GM12878 (cell line): ENCODE data around the gene CA5A. TPM values are rescaled to one million over a fixed set of nuclear protein-coding genes. Genes with fewer than 3 reads are reported as not detected.
A peak's percentile ranks its signal among the peaks of the same experiment; 100 is the strongest.

Experiments used
- ATAC-seq: fragments of 200-7000 bp; cut with Tn5 transposase; 3 replicates; pipeline ENCODE4 v1.9.1; 2020; ENCODE audit warnings: mild to moderate bottlenecking, moderate library complexity
- BruUV-seq: library from RNA; stranded (reverse); fragments of 400-500 nt; replicated peaks from 2 replicates; lab custom pipeline; 2021; lab: Mats Ljungman, UMichigan
- CTCF ChIA-PET: fragments of 300-600 bp; sonication (Branson Sonifier 250); formaldehyde crosslinking; extraction: SDS; loops from one replicate; lab custom pipeline; 2021; ENCODE audit warnings: inconsistent platforms; lab: Yijun Ruan, JAX
- POLR2A ChIA-PET: fragments of 350-600 bp; formaldehyde crosslinking; extraction: SDS; loops from one replicate; lab custom pipeline; 2021; ENCODE audit warnings: inconsistent platforms; lab: Charles Lee
- RAD21 ChIA-PET: fragments of 300-600 bp; sonication (Branson Sonifier 250); formaldehyde crosslinking; loops from one replicate; lab custom pipeline; 2023; ENCODE audit warnings: antibody characterized with exemption; ENCODE audit not compliant: unreplicated experiment; lab: Charles Lee
- SMC1A ChIA-PET: fragments of 300-600 bp; sonication (Branson Sonifier 250); formaldehyde crosslinking; loops from one replicate; lab custom pipeline; 2023; ENCODE audit not compliant: unreplicated experiment, uncharacterized antibody; lab: Charles Lee
- DNase-seq: peaks from one replicate; pipeline ENCODE4 v3.0.0-alpha.2; 2011; ENCODE audit warnings: low read depth, low spot score
- FAIRE-seq: peaks from 3 replicates; lab custom pipeline; 2011; peaks lifted over from hg19 to GRCh38; lab: Jason Lieb, UNC
- H2AFZ ChIP-seq: 2 replicates; pipeline ENCODE4 v1.6.0; 2011; ENCODE audit warnings: low read depth, low read length, control low read depth; ENCODE audit not compliant: control insufficient read depth
- H3K27ac ChIP-seq: 2 replicates; pipeline ENCODE4 v1.5.1; 2011; ENCODE audit warnings: control low read depth; ENCODE audit not compliant: control insufficient read depth, insufficient read depth
- H3K27me3 ChIP-seq, 2 experiments: replicated peaks in 1 of 2; 2 replicates each; pipeline versions ENCODE4 v1.6.0 to v1.6.1; 2011; ENCODE audit warnings: low read length in 1 of 2; ENCODE audit not compliant: control insufficient read depth in 2 of 2, insufficient read depth in 2 of 2
- H3K36me3 ChIP-seq, 2 experiments: 2 replicates each; pipeline ENCODE4 v1.5.1; 2011; ENCODE audit warnings: low read length in 1 of 2; ENCODE audit not compliant: control insufficient read depth in 2 of 2, insufficient read depth in 2 of 2
- H3K4me1 ChIP-seq: 2 replicates; pipeline ENCODE4 v1.6.1; 2011; ENCODE audit warnings: mild to moderate bottlenecking, low read length, moderate library complexity, mixed read lengths; ENCODE audit not compliant: control insufficient read depth, insufficient read depth
- H3K4me2 ChIP-seq: 2 replicates; pipeline ENCODE4 v1.6.0; 2011; ENCODE audit warnings: control low read depth; ENCODE audit not compliant: control insufficient read depth, insufficient read depth
- H3K4me3 ChIP-seq: fragments of 200-600 bp; sonication (generic); 2 replicates; pipeline ENCODE4 v1.5.1; 2016
- H3K79me2 ChIP-seq: 2 replicates; pipeline ENCODE4 v1.6.0; 2011; ENCODE audit warnings: low read length; ENCODE audit not compliant: control insufficient read depth, insufficient read depth
- H3K9ac ChIP-seq: 2 replicates; pipeline ENCODE4 v1.8.0; 2011; ENCODE audit warnings: low read length, control low read depth, mixed read lengths; ENCODE audit not compliant: control insufficient read depth, insufficient read depth
- H3K9me3 ChIP-seq: replicated peaks from 3 replicates; pipeline ENCODE4 v1.5.1; 2011; ENCODE audit warnings: mild to moderate bottlenecking, low read length; ENCODE audit not compliant: control insufficient read depth, insufficient read depth
- H4K20me1 ChIP-seq: 2 replicates; pipeline ENCODE4 v1.6.0; 2011; ENCODE audit not compliant: control insufficient read depth, insufficient read depth
- CREM ChIP-seq: IDR thresholded peaks from 2 replicates; pipeline ENCODE4 v1.6.1; 2014; ENCODE audit warnings: antibody characterized with exemption, low read depth
- EZH2 ChIP-seq: IDR thresholded peaks from 2 replicates; pipeline ENCODE4 v1.6.1; 2012; ENCODE audit warnings: low read depth, mild to moderate bottlenecking, control low read depth, inconsistent platforms, low read length, borderline replicate concordance; ENCODE audit not compliant: control insufficient read depth
- IKZF1 ChIP-seq: fragments of 450-650 bp; conservative IDR thresholded peaks from 2 replicates; pipeline ENCODE4 v1.6.1; 2017; ENCODE audit warnings: antibody characterized with exemption, mild to moderate bottlenecking
- IKZF2 ChIP-seq, 2 experiments: fragments of 450-650 bp; IDR thresholded peaks; 2 replicates each; pipeline ENCODE4 v1.6.1; 2017; ENCODE audit warnings: mild to moderate bottlenecking in 2 of 2, moderate library complexity in 2 of 2
- JUND ChIP-seq: IDR thresholded peaks from 2 replicates; pipeline ENCODE4 v1.6.1; 2012; ENCODE audit warnings: low read depth, mild to moderate bottlenecking, low read length, improper control_type of control experiment, moderate library complexity
- MAX ChIP-seq: IDR thresholded peaks from 2 replicates; pipeline ENCODE4 v1.6.1; 2012; ENCODE audit warnings: low read depth, low read length, improper control_type of control experiment
- NKRF ChIP-seq: fragments of 450-650 bp; conservative IDR thresholded peaks from 2 replicates; pipeline ENCODE4 v1.6.1; 2017; ENCODE audit warnings: mild to moderate bottlenecking, moderate library complexity
- NR2F1 ChIP-seq: fragments of 450-650 bp; conservative IDR thresholded peaks from 2 replicates; pipeline ENCODE4 v1.6.1; 2017; ENCODE audit warnings: mild to moderate bottlenecking
- PAX5 ChIP-seq: IDR thresholded peaks from 2 replicates; pipeline ENCODE4 v1.6.1; 2011; ENCODE audit warnings: low read depth, low read length, borderline replicate concordance
- POU2F2 ChIP-seq: IDR thresholded peaks from 3 replicates; pipeline ENCODE4 v1.6.1; 2011; ENCODE audit warnings: low read depth, mild to moderate bottlenecking, low read length, borderline replicate concordance
- RB1 ChIP-seq: fragments of 450-650 bp; formaldehyde crosslinking; IDR thresholded peaks from 2 replicates; pipeline ENCODE4 v1.6.1; 2017; ENCODE audit warnings: mild to moderate bottlenecking, borderline replicate concordance
- RELB ChIP-seq: fragments of 450-650 bp; IDR thresholded peaks from 2 replicates; pipeline ENCODE4 v1.6.1; 2017; ENCODE audit warnings: low read depth, mild to moderate bottlenecking, moderate library complexity
- SMAD1 ChIP-seq: fragments of 450-650 bp; IDR thresholded peaks from 2 replicates; pipeline ENCODE4 v1.6.1; 2018; ENCODE audit warnings: mild to moderate bottlenecking, low read depth; ENCODE audit not compliant: partially characterized antibody
- TCF12 ChIP-seq: IDR thresholded peaks from 2 replicates; pipeline ENCODE4 v1.6.1; 2011; ENCODE audit warnings: low read depth, mild to moderate bottlenecking, low read length
- YY1 ChIP-seq: IDR thresholded peaks from 2 replicates; pipeline ENCODE4 v1.6.1; 2011; ENCODE audit warnings: low read depth, mild to moderate bottlenecking, low read length
- WGBS: methylation state at CpG from one replicate; pipeline ENCODE4 v1.1.6; 2016; ENCODE audit warnings: low lambda C conversion rate; ENCODE audit not compliant: insufficient replicate concordance, insufficient coverage; ENCODE audit errors: missing lambda C conversion rate; 5-methylcytosine and 5-hydroxymethylcytosine counted together
- in situ Hi-C: fragments of 300-500 bp; cut with MboI; formaldehyde crosslinking; loops from 9 replicates; pipeline ENCODE4 v1.14.3; 2018; ENCODE audit warnings: mixed read lengths
- intact Hi-C: fragments of 100-400 bp; cut with micrococcal nuclease; formaldehyde crosslinking; loops from one replicate; pipeline ENCODE4 v1.14.2; 2022; ENCODE audit not compliant: unreplicated experiment
- polyA plus RNA-seq, 11 experiments: library from polyadenylated mRNA; depleted of rRNA in 4 of 11; unstranded in 6 of 11; stranded (reverse) in 5 of 11; fragments of >200 nt; fragmentation: Nextera tagmentation in 4 of 11; fragmentation: Illumina TruSeq in 1 of 11; extraction: Ambion mirVana in 4 of 11; extraction: Trizol in 1 of 11; gene quantifications; 1 replicate in 1 of 11; 2 replicates in 10 of 11; pipeline versions ENCODE4 v1.2.1 to v1.2.3, GENCODE V29; 2011 to 2016; ENCODE audit warnings: inconsistent platforms in 2 of 11, missing spikeins in 2 of 11, low read depth in 1 of 11
- total RNA-seq, 4 experiments: library from RNA; depleted of rRNA in 3 of 4; stranded (reverse); fragments of >200 nt in 3 of 4; fragmentation: Illumina TruSeq in 1 of 4; extraction: Trizol in 1 of 4; gene quantifications; 2 replicates each; pipeline versions ENCODE4 v1.2.1 to v1.2.3, GENCODE V29; 2013 to 2021

The CA5A gene
- total and polyA plus RNA-seq, 10 of the 15 experiments (the other 5 are each of a cell fraction or from before 2014, with no cell fraction given), result not detected

GRCh38 chr16:87924811-87925670 lies 11.3 kb downstream of the CA5A start (continued):
- no peak for TF ChIP-seq JUND

- H3K4me3 ChIP-seq, result no peak overlapping the region
- peak overlapping the region; percentile 79 for H2AFZ ChIP-seq
- no peaks in the 10 kb centered on the region; a peak in 1 of 4 replicates for H3K27me3 ChIP-seq
- no peak overlapping the region for H3K27ac ChIP-seq
- DNase-seq (peak; percentile 16), FAIRE-seq (peak; percentile 23), ATAC-seq (peak; percentile 84)
- CTCF ChIA-PET, result interaction anchor here (0.9 to 2.7 kb wide), 6 partner anchors 21 to 155 kb away, joined by 3 to 17 read pairs (median 4); no protein-coding TSS in a partner anchor
- no peaks in the 10 kb centered on the region for H3K36me3 ChIP-seq
- intact Hi-C loops, result no loop called here
- in situ Hi-C loops, result no loop called here
- peak overlapping the region; percentile 37; the same call in 1 of the 2 replicates for H3K9ac ChIP-seq
- BruUV-seq, result no TSS peak
- H3K4me2 ChIP-seq, result peak overlapping the region; percentile 71
- SMC1A ChIA-PET, result interaction anchor here (1.2 to 1.7 kb wide), 3 partner anchors 49 to 145 kb away, joined by 3 to 5 read pairs (median 3); no protein-coding TSS in a partner anchor
- RAD21 ChIA-PET, result interaction anchor here (0.6 to 1.4 kb wide), 7 partner anchors 26 to 145 kb away, joined by 3 to 5 read pairs (median 4); partner anchors contain the start of gene BANP
- H3K79me2 ChIP-seq, result no peaks in the 10 kb centered on the region
- H4K20me1 ChIP-seq, result no peaks in the 10 kb centered on the region
- POLR2A ChIA-PET, result interaction anchor here (0.5 kb wide), 1 partner anchor 106 kb away, joined by 3 read pairs; no protein-coding TSS in a partner anchor
- no peaks in the 10 kb centered on the region for H3K9me3 ChIP-seq
- WGBS, result 21% methylated on average over 27 of the region's 27 CpGs
- peaks cover 33% of the 10 kb centered on the region for H3K4me1 ChIP-seq
- TF ChIP-seq PAX5, result peak; percentile 47; the same call in 1 of the 2 replicates
- peak; percentile 9 to 25; a peak in 1 of 4 replicates for TF ChIP-seq IKZF2 (IDR thresholded peaks at IDR 0.05)
- TF ChIP-seq SMAD1, result no peak
- TF ChIP-seq IKZF1, result peak; percentile 46
- peak; percentile 70; the same call in 1 of the 2 replicates for TF ChIP-seq TCF12
- TF ChIP-seq CREM, result peak; percentile 73; the same call in 1 of the 2 replicates
- TF ChIP-seq MAX, result peak; percentile 28; the same call in 1 of the 2 replicates
- peak; percentile 60; the same call in 1 of the 3 replicates for TF ChIP-seq POU2F2
- no peak for TF ChIP-seq EZH2
- 0 out of 2 replicates have a peak, but pooled peaks have one; percentile 16 for TF ChIP-seq RELB
- no peak for TF ChIP-seq RB1
- 0 out of 2 replicates have a peak, but pooled peaks have one; percentile 6 for TF ChIP-seq YY1
- peak; percentile 30; the same call in 1 of the 2 replicates for TF ChIP-seq NR2F1
- no peak for TF ChIP-seq NKRF
Observed at GRCh38 chr16:87924041-87924810, 12.1 kb downstream of the CA5A start.
